Fibroblast of villous mesenchyme (primary cell): Measurements from ENCODE around the gene FAM13A. TPM values are rescaled to one million over a fixed set of nuclear protein-coding genes. Genes with fewer than 3 reads are reported as not detected.

Experiments used
- DNase-seq: peaks from one replicate; pipeline ENCODE4 v3.0.0-alpha.2; 2010; ENCODE audit warnings: low read depth
- H3K4me3 ChIP-seq: 2 replicates; pipeline ENCODE4 v1.5.1; 2011; ENCODE audit warnings: low read depth, mild to moderate bottlenecking, low read length
- total RNA-seq: library from RNA; depleted of rRNA; stranded (reverse); fragments of >200 nt; gene quantifications from 2 replicates; pipeline ENCODE4 v1.2.3, GENCODE V29; 2012
- TF ChIP-seq, protein P1 (sequence below): IDR thresholded peaks from 2 replicates; pipeline ENCODE4 v1.5.1; 2012; ENCODE audit warnings: low read depth, mild to moderate bottlenecking, low read length; ENCODE audit not compliant: insufficient read depth

The FAM13A gene
- total RNA-seq, 1 donor: 34.1 TPM

DNA sequence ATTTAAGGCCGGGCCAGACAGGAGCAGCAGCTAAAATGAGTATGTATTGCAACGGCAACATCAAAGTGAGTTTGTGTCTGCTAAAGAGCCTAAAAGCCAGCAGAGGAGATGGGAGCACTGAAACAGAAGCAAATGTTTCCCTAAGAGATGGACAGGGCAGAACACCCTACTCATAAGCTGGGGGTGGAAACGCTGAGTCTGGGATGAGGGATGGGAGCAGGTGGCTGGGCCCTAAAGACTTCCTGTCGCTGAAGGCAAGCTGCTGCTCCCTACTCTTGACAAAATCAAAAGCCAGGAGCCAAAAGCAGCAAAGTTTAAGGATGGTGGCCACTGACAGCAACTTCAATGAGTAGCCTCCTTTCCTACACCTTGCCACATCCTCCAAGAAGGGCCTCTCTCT lies 318.8 kb downstream of the FAM13A start:
- no peak for DNase-seq
- TF ChIP-seq, protein P1, sequence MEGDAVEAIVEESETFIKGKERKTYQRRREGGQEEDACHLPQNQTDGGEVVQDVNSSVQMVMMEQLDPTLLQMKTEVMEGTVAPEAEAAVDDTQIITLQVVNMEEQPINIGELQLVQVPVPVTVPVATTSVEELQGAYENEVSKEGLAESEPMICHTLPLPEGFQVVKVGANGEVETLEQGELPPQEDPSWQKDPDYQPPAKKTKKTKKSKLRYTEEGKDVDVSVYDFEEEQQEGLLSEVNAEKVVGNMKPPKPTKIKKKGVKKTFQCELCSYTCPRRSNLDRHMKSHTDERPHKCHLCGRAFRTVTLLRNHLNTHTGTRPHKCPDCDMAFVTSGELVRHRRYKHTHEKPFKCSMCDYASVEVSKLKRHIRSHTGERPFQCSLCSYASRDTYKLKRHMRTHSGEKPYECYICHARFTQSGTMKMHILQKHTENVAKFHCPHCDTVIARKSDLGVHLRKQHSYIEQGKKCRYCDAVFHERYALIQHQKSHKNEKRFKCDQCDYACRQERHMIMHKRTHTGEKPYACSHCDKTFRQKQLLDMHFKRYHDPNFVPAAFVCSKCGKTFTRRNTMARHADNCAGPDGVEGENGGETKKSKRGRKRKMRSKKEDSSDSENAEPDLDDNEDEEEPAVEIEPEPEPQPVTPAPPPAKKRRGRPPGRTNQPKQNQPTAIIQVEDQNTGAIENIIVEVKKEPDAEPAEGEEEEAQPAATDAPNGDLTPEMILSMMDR: no peak
- H3K4me3 ChIP-seq: no peak overlapping the region

DNA sequence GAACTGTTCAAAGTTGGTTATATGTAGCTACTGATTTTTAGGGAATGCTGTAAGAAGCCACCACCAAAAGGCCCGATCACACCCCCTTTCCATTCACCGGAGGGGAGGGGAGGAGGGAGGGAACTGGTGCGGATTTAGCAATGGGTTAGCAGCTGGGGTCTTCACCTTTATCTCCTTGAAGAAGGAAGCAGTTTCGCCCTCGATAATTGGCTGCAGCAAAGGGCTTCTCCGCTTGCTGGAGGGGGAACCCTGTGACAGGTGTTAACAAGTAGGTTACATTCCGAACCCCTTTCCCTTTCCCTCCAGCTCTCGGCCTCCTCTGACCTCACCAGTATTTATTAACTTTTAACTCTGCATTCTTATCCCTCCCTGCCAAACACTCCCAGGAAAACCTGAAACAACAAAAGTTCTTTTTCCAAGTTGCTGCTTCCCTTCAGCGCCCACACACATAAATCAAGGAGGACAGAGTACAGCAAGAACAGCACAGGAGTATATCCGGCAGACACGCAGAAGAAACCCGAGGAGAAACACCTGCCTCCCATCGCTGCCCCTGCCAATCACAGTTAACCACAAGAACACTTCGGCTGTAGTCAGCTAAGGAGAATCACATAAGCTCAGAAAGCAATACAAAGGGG lies 319.6 kb downstream of the FAM13A start:
- TF ChIP-seq, protein P1: no peak
- DNase-seq: peak; percentile 34
- no peak overlapping the region for H3K4me3 ChIP-seq

DNA sequence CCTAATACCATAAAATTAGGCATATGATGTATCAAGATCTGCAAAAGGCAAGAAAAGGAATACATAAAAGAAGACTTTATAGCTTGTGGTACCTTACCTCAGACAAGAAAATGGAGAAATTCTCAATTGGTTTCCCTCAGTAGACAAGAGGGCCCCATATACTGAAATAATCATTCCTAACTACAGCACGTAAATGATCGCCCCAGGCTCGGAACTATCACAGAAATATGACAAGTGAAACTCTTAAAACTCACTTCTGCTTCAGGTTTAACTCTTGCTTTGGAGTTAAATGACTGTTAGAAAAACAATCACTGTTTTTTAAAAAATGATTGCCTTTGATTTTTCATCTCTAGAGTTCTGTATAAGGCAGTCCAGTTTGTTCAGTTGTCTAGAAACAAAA lies 320.7 kb downstream of the FAM13A start:
- no peak for DNase-seq
- TF ChIP-seq, protein P1: no peak
- H3K4me3 ChIP-seq: no peak overlapping the region

DNA sequence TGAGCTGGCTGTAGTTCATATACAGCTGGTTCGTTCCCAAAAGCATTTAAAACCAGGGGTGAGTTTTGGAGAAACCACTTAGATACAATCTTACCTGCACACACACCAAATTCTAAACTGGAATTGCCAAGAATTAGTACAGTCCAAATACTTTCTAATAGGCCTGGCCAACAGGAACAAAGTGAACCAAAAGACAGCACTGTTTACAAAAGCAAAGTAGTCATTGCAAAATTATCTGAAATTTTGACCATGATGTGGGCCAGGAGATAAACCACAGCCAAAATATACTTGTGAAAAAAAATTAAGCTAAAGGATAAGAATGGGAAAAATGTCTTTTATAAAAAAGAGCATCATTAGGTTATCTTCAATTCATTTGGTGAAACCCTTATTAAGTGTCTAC lies 321.4 kb downstream of the FAM13A start:
- no peak for DNase-seq
- no peak overlapping the region for H3K4me3 ChIP-seq
- TF ChIP-seq, protein P1: no peak

DNA sequence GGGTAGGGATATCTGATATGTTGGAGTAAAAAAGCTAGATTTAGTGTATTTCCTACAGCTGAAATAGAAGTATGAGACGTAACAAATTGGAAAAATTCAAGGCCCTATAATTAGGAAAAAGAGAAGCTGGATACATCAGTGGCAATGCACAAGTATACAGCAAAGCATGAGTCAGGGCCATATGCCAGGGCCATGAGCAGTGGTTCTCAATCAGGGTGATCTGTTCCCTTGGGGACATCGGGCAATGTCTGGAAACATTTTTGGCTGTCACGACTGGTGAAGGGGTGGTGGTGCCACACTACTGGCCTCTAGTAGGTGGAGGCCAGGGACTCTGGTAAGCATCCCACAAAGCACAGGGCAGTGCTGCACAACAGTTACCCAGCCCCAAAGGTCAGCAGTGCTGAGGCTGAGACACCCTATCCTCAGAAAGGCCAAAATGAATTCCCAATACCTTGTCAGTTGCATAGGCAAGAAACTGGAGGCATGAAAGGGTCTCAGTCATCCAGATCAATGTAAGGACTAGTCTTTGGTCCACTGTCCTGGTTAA lies 322.5 kb downstream of the FAM13A start:
- H3K4me3 ChIP-seq: no peak overlapping the region
- DNase-seq: no peak
- TF ChIP-seq, protein P1: no peak

DNA sequence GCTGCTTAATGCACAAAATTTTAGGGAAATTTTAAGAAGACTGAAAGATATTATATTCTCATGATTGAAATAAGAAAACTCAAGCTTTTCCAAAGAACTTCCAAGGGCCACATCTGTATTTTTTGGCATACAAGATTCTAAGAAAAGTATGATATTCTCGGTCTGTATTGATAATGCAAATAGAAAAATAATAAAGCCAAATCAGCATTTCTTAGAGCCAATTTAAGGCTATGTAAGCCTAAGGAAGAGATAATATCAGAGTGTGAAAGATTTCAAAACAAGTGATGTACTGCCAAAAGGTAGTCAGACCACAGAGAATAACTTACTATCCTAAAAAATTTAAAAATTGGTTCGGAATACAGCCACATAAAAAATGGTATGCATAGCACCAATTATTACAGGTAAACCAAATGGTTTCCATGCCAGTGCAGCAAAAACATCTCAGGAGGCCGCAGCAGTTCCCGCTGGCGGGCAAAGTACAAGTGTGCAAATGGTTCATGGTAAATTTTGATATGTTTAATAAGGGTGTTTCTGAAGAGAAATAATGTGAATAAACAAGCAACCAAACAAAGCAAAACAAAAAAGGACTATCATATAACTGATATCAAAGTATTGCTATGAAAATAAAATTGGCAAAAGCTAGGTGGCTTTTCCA lies 324.1 kb downstream of the FAM13A start:
- TF ChIP-seq, protein P1: no peak
- DNase-seq: no peak
- no peak overlapping the region for H3K4me3 ChIP-seq

DNA sequence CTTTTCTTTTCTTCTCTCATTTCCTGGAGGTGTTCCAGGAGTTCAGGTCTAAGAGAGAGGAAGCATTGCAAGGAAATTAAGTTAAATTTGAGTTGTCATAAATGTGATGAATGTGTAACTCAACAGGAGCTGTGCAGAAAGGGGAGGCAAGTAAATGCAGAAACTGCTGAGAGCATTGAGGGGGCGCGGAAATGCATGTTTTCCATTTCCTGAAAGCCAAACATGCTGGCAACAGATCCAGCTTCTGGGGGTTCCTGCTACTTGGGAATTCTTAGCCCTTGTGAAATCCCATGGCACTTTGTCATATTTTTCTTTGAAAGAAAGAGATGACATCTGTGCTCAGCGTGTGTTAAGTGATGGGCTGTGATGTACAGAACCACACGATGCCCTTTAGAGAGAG lies 325.6 kb downstream of the FAM13A start:
- H3K4me3 ChIP-seq: no peak overlapping the region
- TF ChIP-seq, protein P1: no peak
- DNase-seq: no peak
